Ecto neural progenitor cell (in vitro differentiated cells): ENCODE results near the gene BRAT1.

Experiments used
- DNase-seq: peaks from one replicate; pipeline ENCODE4 v3.0.0-alpha.2; 2018; ENCODE audit warnings: low spot score

BRAT1 gene

GRCh38 chr7:2559283-2559950, 4.1 kb upstream of the BRAT1 start:
- no peak for DNase-seq

- peak; percentile 98 for DNase-seq
Observed at GRCh38 chr7:2558629-2559282, 3.4 kb upstream of the BRAT1 start, which contains the start of gene IQCE. Gene IQCE, plus strand, starts transcription at chr7:2558979. Its CDS starts 203 bp downstream, at chr7:2559182.

- peak; percentile 57 for DNase-seq
Observed at GRCh38 chr7:2554661-2555111, 638 bp downstream of the BRAT1 start.

- peak; percentile 49 for DNase-seq
Observed at GRCh38 chr7:2553831-2554581, 1.3 kb downstream of the BRAT1 start.

GRCh38 chr7:2553108-2553507, 2.2 kb downstream of the BRAT1 start:
- DNase-seq = no peak

- DNase-seq = no peak
Observed at GRCh38 chr7:2551418-2551817, 3.9 kb downstream of the BRAT1 start.

GRCh38 chr7:2546776-2547586, 8.3 kb downstream of the BRAT1 start:
- DNase-seq = no peak

- DNase-seq = no peak
Observed at GRCh38 chr7:2545746-2546425, 9.4 kb downstream of the BRAT1 start.

GRCh38 chr7:2544541-2545188, 10.7 kb downstream of the BRAT1 start:
- no peak for DNase-seq

- no peak for DNase-seq
Observed at GRCh38 chr7:2542916-2543871, 12.1 kb downstream of the BRAT1 start.

GRCh38 chr7:2542011-2542915, 13.1 kb downstream of the BRAT1 start:
- no peak for DNase-seq

GRCh38 chr7:2541291-2542010, 13.9 kb downstream of the BRAT1 start:
- DNase-seq = no peak

GRCh38 chr7:2540641-2541051, 14.7 kb downstream of the BRAT1 start:
- DNase-seq = no peak

GRCh38 chr7:2540133-2540532, 15.2 kb downstream of the BRAT1 start:
- no peak for DNase-seq

- DNase-seq = no peak
Observed at GRCh38 chr7:2539031-2539911, 16.1 kb downstream of the BRAT1 start.

GRCh38 chr7:2537981-2538851, 17.1 kb downstream of the BRAT1 start:
- DNase-seq = peak; percentile 49
